DMS53 (cell line): ENCODE measurements around the gene PRKN.
"Not testable (repeated sequence)": the region's sequence is repeated elsewhere in the genome, so short reads cannot be mapped to it uniquely, and the experiment has no call there.

Experiments
- DNase-seq: peaks from one replicate; lab custom pipeline; 2025; lab: John Stamatoyannopoulos, UW

PRKN gene

GRCh38 chr6:162532283-162533008, 195.1 kb downstream of the PRKN start:
- DNase-seq, result no peak

- not testable (repeated sequence) for DNase-seq
Measured at GRCh38 chr6:162531391-162531790, 196.2 kb downstream of the PRKN start.

- no peak for DNase-seq
Measured at GRCh38 chr6:162528538-162528937, 199.0 kb downstream of the PRKN start.

- DNase-seq, result no peak
Measured at GRCh38 chr6:162526960-162527359, 200.6 kb downstream of the PRKN start.

GRCh38 chr6:162525181-162525580, 202.4 kb downstream of the PRKN start:
- DNase-seq, result no peak

- DNase-seq, result no peak
Measured at GRCh38 chr6:162512744-162513143, 214.8 kb downstream of the PRKN start.

GRCh38 chr6:162497389-162497788, 230.2 kb downstream of the PRKN start:
- no peak for DNase-seq

GRCh38 chr6:162493917-162494316, 233.6 kb downstream of the PRKN start:
- DNase-seq, result no peak

- no peak for DNase-seq
Measured at GRCh38 chr6:162491637-162492036, 235.9 kb downstream of the PRKN start.

GRCh38 chr6:162489101-162489976, 238.2 kb downstream of the PRKN start:
- DNase-seq, result no peak

GRCh38 chr6:162488444-162488843, 239.1 kb downstream of the PRKN start:
- DNase-seq, result no peak

- DNase-seq, result no peak
Measured at GRCh38 chr6:162485464-162485863, 242.1 kb downstream of the PRKN start.

GRCh38 chr6:162481938-162482337, 245.6 kb downstream of the PRKN start:
- DNase-seq, result no peak

- DNase-seq, result no peak
Measured at GRCh38 chr6:162481320-162481719, 246.2 kb downstream of the PRKN start.

- DNase-seq, result peak; percentile 40
Measured at GRCh38 chr6:162478192-162478671, 249.3 kb downstream of the PRKN start.

GRCh38 chr6:162474722-162475121, 252.8 kb downstream of the PRKN start:
- no peak for DNase-seq

- DNase-seq, result no peak
Measured at GRCh38 chr6:162471842-162472241, 255.7 kb downstream of the PRKN start.

- DNase-seq, result no peak
Measured at GRCh38 chr6:162468326-162468725, 259.2 kb downstream of the PRKN start.

- no peak for DNase-seq
Measured at GRCh38 chr6:162467679-162468078, 259.9 kb downstream of the PRKN start.

- no peak for DNase-seq
Measured at GRCh38 chr6:162463576-162463975, 264.0 kb downstream of the PRKN start.

GRCh38 chr6:162459985-162460384, 267.6 kb downstream of the PRKN start:
- no peak for DNase-seq

GRCh38 chr6:162450358-162450757, 277.2 kb downstream of the PRKN start:
- no peak for DNase-seq

- no peak for DNase-seq
Measured at GRCh38 chr6:162448294-162448693, 279.3 kb downstream of the PRKN start.
